HG03175 (cell line): ENCODE data around the gene HIPK3.
"Not testable (repeated sequence)": the region's sequence is repeated elsewhere in the genome, so short reads cannot be mapped to it uniquely, and the experiment has no call there.

ENCODE experiments used
- ATAC-seq: cut with Tn5 transposase; IDR thresholded peaks from one replicate; pipeline ENCODE4 v1.9.1; 2021; ENCODE audit warnings: mild to moderate bottlenecking, moderate library complexity; ENCODE audit not compliant: unreplicated experiment

Gene HIPK3

DNA sequence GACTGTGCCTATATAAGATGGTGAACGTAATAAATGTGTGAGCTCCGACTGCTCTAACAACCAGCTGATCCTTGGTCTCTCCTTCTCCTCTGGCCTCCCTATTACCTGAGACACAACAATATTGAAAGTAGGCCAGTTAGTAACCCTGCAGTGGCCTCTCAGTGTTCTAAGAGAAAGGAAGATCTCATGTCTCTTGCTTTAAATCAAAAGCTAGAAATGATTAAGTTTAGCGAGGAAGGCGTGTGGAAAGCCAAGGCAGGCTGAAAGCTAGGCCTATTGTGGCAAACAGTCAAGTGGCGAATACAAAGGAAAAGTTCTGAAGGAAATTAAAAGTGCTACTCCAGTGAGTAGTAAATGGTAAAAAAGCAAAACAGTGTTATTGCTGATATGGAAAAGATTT lies 39.5 kb downstream of the HIPK3 start:
- no peak for ATAC-seq

DNA sequence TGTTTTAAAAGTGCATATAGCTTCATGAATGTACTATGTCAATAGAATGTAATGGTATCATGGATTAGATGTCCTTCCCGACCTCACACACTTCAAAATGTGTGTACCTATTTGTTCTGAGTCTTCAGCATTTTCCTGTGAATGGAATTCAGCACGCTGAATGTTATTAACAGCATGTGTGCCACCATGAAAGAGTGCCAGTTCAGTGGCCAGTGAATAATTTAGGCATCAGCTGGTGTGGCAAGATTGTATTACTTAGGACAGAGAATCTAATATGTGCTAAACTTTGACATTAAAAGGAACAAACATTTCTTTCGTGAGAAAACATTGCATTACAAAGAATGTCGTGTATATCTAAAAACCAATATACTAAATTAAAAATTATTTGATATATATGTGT lies 46.4 kb downstream of the HIPK3 start:
- ATAC-seq, result no peak

- not testable (repeated sequence) for ATAC-seq
These were observed 49.6 kb downstream of the HIPK3 start for GRCh38 chr11:33306821-33307220.

GRCh38 chr11:33307984-33308383 lies 50.8 kb downstream of the HIPK3 start:
- no peak for ATAC-seq

DNA sequence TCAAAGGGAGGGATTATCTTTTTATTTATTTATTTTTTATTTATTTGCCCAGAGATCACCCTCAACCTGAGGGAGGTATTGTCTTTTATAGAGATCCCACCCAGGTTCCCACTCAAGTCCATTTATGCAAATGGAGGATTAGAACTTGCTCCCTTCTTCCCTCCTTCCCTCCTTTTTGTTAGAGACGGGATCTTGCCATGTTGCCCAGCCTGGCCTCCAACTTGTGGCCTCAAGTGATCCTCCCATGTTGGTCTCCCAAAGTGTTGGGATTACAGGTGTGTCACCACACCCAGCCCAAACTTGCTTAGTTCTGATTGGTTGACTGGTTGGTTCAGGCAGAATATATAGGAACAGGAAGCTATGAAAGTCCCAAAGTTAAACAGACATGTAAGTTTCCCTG lies 51.9 kb downstream of the HIPK3 start:
- ATAC-seq, result no peak

DNA sequence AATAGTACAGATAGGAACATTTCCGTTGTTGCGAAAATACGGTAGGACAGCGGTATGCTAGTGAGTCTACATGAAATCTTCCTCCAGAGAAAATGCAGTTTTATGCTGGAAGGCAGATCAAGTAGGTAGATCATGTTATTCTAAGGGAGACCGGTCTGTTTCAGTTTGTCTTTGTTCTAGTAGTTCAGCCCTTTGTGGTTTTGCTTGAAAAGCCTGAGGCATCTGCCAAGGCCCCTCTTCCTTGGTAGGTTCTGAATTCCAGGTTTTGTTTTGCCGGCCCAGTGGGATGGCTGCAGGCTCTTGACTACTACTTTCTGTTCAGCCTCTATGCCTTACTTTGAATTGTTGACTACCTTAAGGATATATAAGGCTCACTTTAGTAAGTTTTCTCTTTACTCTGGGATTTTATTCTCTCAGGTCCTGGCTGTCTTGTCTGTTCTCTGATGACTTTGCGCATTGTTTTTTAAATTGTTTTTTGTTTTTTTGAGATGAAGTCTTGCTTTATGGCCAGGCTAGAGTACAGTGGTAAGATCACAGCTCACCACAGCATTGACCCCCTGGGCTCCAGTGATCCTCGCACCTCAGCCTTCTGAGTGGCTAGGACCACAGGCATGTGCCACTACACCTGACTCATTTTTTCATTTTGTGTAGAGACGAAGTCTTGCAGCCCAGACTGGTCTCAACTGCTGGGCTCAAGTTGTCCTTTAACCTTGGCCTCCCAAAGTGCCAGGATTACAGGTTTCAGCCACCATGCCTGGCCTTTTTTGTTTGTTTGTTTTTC lies 53.7 kb downstream of the HIPK3 start:
- ATAC-seq, result no peak

GRCh38 chr11:33311680-33312079 lies 54.5 kb downstream of the HIPK3 start:
- no peak for ATAC-seq

DNA sequence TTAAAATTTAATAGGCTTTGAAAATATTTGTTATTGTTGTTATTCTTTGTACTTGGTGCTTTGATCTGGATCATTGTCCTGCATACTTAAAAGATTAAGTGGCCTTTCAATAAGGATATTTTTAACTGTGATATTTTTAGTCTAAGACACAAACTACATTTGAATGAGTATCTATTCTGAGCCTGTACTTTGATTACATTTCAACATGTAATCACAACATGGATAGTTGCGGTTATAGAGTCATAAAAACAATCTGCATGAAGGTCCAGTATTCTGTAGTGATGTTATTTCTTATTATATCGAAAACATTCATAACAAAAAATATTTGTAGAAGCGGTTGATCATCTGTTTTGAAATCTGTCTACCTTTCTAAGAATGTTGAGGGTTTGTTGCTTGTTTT lies 58.6 kb downstream of the HIPK3 start:
- ATAC-seq, result no peak

- no peak for ATAC-seq
These were observed 60.5 kb downstream of the HIPK3 start for GRCh38 chr11:33317662-33318061.

DNA sequence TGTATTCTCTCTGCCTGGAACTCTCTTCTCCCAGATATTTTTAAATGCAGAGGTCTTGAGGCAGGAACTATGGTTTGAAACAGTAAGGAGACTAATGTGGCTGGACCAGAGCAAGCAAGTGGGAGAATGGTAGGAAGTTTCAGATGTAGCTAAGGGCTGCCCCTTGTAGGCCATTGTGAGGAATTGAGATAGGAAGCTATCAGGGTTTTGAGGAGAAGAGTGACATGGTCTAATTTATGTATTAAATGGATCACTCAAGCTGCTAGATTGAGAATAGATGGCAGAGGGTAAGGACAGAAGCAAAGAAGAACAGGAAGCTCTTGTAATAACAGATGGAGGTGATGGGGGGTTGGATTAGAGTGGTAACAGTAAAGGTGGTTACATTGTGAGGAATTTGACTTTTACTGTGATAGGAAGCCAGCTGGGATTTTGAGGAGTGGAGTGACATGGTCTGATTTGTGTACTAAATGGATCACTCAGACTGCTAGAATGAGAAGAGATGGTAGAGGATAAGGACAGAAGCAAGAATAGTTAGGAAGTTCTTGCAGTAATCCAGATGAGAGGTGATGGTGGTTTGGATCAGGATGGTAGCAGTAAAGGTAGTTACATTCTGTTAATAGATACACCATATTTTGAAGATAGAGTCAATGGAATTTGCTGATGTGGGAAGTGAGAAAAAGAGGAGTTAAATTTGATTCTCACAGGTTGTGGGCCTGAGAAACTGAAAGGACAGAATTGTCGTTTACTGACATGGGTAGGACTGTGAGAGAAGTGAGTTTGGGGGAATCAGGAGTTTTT lies 63.0 kb downstream of the HIPK3 start:
- no peak for ATAC-seq

- ATAC-seq, result no peak
These were observed 63.7 kb downstream of the HIPK3 start for GRCh38 chr11:33320814-33321330.

- ATAC-seq, result no peak
These were observed 64.2 kb downstream of the HIPK3 start for GRCh38 chr11:33321422-33321821.

- ATAC-seq, result no peak
These were observed 66.2 kb downstream of the HIPK3 start for GRCh38 chr11:33323421-33323820.

DNA sequence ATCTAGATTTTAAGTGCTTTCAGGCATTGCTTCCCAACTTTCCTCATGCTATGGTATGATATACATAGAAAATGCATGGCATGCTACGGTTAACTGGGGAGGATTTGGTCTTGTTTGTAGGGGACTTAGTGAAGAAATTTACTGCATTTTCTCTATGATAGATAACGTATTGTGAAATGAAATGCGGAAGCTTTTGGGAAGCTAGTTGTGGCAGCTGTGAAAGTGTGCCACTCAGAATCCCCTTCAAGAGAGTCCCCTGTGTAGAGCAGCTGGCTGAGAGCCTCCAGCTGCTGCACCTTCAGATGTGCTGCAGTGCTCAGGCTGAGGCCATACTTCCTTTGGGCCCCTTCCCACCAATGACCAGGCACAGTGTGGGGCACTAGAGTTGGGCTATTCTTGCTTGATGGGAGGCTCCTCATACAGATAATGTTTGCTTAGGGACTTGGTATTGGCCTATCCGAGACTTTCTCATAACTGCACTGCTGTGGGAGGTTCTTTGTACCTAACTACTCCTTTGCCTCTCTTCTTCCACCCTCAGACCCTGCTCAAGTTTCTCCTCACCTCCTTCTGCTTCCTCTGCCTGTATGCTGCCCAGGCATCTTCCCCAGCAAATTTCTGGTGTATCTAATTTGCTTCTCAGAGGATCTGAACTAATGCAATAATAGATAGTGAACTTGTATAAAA lies 67.3 kb downstream of the HIPK3 start:
- ATAC-seq, result no peak

DNA sequence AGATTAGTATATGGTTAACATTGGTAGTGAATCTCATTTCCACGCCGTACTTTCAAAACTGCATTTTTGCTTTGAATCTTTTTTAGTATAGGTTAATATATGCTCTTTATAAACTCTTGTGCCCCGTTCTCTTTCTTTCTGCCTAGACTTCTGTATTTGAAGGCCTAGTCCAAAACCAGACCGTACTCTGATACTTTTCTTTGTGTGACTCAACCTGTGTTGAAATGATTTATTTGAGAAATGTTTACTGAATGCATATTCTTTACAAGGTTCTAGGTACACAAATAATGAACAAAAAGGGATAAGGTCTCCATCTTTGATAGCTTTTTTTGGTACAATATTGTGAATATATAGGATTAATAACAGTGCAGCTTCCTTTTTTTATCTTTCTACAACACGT lies 68.3 kb downstream of the HIPK3 start:
- ATAC-seq, result no peak

GRCh38 chr11:33329705-33330329 lies 72.6 kb downstream of the HIPK3 start:
- peak; percentile 69 for ATAC-seq

- ATAC-seq, result no peak
These were observed 76.6 kb downstream of the HIPK3 start for GRCh38 chr11:33333816-33334215.

DNA sequence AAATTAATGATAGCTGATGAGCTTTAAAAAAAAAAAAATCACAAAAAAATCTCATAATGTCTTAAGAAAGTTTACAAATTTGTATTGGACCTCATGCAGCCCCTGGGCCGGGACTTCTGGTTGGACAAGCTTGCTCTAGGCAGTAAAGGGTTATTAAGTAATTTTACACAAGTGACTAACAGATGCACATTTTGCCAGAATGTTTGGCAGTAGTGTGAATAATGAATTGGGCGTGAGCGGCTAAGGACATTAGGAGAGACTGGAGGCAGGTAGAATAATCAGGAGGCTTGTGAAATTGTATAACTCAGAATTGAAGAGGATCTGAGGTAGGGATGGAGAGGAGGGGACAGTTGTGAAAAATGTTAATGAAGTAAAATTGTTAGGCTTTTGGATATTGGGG lies 77.4 kb downstream of the HIPK3 start:
- no peak for ATAC-seq

DNA sequence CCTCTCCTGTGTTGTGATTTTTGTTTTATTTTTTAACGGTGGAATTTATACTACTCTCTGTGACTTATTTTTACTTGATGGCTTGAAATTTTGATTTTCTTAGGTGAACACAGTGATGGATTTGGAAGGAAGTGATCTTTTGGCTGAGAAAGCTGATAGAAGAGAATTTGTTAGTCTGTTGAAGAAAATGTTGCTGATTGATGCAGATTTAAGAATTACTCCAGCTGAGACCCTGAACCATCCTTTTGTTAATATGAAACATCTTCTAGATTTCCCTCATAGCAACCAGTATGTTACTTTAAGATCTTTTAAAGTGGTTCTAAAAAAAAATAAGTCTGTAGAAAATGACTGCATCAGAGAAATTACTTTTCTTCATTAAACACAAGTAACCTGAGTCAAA lies 82.1 kb downstream of the HIPK3 start:
- ATAC-seq, result no peak

- ATAC-seq, result no peak
These were observed 87.4 kb downstream of the HIPK3 start for GRCh38 chr11:33344611-33345010.

DNA sequence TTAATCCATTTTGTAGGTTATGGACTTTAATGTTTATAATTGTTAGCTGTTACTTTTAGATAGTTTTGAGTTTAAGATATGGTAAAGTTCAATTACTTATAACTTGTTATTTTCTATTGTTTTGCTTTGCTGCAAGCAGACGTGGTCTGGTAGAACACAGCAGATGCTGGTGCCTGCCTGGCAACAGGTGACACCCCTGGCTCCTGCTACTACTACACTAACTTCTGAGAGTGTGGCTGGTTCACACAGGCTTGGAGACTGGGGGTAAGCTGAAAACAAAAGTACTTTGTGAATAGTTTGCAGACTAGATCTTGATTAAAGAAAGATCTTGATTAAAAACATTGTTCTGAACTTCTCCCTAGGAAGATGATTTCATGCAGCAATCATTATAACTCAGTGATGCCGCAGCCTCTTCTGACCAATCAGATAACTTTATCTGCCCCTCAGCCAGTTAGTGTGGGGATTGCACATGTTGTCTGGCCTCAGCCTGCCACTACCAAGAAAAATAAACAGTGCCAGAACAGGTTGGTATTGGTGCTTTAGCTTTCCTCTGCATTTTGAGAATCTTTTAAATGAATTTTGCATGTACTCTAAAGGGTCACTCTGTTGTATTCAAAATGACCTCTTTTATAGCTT lies 90.4 kb downstream of the HIPK3 start:
- ATAC-seq, result peak; percentile 80
